ENCODE measurements around the gene LRTM2.

LRTM2 gene

GRCh38 chr12:1820191-1820895 is at the start of gene LRTM2:
Gene LRTM2, plus strand, starts transcription at chr12:1820565. Its CDS starts 7,584 bp downstream, at chr12:1828149.
- no peak for DNase-seq (ENCODE audit: low read depth)

DNA sequence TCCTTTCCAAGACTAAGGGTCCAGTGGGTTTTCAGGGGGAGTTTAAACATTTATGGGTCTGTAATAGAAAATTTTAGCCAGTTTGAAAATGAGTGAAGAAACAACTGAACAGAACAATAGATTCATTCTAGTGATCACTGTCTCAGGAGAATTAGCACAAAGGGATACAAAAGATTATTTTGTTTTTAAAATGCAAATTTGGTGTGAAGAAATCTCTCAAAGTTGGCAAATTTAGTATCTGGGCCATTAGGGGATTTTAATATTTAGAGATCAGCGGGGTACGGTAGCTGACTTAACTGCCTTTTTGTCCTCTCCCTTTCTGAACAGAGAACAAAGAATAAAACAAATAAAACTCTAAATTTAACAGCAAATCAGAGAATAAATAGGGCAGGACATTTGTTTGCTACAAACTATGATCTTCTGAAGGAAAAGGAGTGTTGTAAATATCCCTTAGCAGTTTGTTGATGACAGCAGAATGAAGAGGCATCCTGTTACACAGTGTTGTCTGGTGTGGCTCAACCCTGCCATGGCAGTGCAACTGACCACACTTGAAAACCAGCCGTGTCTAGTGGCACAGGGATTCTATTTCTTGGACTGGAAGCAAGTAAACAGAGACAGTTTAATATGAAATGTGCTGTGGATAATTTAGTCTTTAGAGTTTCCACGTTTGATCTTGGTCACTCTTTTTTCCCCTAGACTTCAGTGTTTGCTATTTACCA is 46.3 kb upstream of the LRTM2 start:
- DNase-seq (ENCODE audit: low read depth), result no peak

DNA sequence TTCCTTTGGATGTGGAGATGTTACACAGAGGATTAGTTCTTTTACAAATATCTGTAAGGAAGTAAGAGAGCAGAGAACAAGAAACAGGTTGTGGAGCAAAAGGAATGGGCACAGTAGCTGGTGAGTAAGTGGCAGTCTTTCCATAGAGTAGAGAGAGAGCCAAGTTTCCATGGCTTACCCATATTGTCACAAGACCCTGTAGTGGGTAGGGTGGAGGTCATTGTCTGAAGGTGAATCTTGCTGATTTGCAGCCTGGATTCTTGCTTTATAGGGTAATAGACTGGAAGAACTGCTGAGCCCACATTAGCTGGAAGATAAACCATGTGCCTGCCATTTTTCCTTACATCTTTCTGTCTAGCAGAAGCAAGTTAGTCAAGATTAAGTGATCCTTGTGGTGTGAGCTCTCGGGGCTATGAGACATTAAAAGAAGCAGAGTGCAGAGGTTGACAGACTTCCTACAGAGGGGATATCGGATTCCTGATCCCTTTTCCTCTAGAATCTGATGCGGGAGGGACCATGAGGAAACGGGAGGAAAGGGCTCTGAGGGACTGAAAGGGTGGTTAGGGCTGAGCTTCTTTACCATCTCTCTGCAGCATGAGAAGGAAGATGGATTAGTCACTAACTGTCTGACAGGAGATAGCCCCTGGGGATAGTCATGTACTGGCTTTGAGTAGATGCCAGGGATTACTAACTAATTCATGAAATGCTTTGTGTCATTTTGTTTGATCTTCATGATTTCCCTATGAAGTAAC is 44.0 kb upstream of the LRTM2 start:
- no peak for DNase-seq (ENCODE audit: low read depth)

- no peak for DNase-seq (ENCODE audit: low read depth)
Measured at GRCh38 chr12:1777798-1778197, 42.6 kb upstream of the LRTM2 start.

- DNase-seq (ENCODE audit: low read depth), result no peak
Measured at GRCh38 chr12:1778911-1779310, 41.5 kb upstream of the LRTM2 start.

- no peak for DNase-seq (ENCODE audit: low read depth)
Measured at GRCh38 chr12:1779783-1780182, 40.6 kb upstream of the LRTM2 start.

DNA sequence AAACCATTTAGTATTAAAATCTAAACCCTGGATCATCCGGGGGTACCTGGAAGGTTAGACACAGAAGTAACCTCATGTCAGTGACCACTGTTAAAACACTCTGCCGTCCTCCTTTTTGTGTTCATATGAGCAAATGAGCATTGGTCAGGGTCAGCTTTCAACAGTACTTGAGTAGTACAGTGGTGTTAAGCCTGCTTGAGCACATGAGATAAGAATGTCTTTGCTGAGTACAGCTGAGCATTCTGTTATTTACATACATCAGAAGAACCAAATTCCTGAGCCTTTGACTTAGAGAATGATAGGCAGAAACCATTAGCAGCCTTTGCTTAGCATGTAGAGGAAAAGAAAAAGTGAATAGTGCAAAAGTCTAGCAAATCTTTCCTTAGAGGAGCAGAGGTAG is 38.6 kb upstream of the LRTM2 start:
- DNase-seq (ENCODE audit: low read depth), result no peak

GRCh38 chr12:1782215-1782614 is 38.1 kb upstream of the LRTM2 start:
- DNase-seq (ENCODE audit: low read depth), result no peak

- no peak for DNase-seq (ENCODE audit: low read depth)
Measured at GRCh38 chr12:1787714-1788113, 32.7 kb upstream of the LRTM2 start.

DNA sequence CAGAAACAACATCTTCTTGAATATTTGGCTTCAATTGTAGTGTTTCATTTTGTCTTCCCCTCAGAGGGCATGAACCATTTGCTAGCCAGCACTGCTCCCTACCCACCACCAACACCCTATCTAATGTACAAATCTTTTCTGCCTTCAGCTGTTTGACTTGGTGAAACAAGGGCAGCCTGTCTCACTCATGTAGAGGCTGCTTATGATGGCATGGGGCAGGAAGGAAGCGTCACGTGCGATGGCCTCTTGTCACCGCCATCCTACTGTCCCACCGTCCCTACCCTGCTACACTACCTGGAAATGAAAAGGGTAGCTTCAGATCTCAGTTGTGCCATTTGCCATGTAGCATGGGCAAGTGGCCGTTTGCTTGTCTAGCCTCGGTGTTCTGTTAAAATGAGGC is 29.9 kb upstream of the LRTM2 start:
- no peak for DNase-seq (ENCODE audit: low read depth)

DNA sequence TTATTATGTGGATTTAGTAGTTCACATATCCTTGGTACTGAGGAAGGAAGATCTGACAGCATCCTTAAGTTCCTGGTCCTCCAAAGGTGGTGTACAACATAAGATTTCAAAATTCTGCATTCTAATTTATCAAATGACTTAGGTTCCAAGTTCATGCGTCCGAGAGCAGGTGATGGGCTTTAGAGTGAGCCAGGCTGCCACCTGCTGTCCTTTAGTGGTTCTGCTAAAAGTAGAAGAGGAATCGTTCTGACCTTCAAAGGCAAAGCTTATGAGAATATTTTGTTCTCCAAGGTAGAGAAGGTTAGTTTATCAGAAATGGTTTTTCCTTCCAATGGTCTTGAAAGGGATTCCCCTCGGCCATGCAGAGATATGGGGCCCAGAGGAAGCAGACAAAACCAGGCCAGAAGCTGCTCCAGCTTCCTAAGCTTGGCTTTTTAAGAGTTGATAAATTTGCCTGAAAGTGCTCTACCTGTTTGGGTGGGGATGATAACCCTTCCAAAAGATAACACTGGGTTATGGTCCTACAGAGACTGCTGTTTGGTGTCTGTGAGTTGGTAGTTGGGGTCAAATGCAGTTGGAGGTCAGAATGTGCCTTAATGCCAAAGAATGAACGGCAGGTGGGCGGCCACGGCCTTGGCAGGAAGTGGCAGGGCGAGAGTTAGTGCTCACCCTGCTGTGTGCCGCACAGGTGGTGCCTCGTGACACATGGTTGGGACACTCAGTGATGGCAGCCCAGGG is 29.1 kb upstream of the LRTM2 start:
- DNase-seq (ENCODE audit: low read depth), result peak; percentile 59

DNA sequence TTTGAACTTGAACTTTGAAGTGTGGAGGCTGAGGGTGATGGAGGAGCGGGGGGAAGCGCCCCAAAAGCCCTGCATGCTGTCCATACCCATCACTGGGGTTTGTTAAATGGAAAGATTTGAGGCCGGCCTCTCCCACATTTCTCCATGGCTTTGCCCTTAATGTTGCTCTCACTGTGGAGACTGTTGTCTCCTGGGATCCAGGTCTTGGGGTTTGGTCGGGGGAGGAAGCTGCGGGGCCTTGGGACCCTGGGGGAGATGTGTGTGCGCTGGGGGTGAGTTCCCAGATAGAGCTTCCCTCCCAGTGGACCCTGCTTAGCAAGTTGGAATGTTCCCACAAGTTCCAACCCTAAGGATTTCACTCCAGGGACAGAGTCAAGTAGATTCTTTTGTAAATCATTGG is 28.0 kb upstream of the LRTM2 start:
- DNase-seq (ENCODE audit: low read depth), result no peak

DNA sequence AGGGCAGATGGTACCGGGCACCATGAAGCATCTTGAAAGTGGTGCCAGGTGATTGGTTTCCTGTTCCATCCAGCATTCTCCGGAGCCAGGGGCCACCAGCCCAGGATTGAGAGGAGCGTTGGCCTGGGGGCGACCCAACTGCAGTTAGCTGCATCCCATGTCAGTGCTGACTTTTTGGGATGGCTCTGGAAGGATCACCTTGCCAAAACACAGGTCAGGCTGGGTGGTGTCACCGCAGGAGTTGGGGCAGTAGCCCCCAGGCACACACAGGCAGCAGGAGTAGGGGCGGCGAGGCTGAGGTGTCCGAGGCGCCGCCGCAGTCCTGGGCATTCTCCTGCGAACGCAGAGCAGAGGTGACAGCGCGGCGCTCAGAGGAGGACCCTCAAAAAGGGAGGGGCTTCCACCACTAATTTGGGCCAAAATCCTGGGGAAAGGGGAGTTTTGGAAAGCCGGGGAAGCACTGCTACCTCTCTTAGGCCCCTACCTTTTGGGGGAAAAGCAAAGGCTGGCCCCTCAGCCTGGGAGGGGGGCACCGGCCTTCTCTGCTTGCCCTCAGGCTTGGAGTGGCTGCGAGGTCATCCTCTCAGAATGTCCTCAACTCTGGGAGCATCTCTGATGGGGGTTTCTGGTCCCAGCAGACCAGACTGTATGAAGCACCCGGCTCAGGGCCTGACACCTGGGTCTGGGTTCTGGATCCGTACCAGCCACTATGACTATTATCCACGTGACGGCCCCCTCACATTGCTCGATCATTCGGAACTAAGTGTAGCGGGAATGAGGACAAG is 26.7 kb upstream of the LRTM2 start:
- no peak for DNase-seq (ENCODE audit: low read depth)

DNA sequence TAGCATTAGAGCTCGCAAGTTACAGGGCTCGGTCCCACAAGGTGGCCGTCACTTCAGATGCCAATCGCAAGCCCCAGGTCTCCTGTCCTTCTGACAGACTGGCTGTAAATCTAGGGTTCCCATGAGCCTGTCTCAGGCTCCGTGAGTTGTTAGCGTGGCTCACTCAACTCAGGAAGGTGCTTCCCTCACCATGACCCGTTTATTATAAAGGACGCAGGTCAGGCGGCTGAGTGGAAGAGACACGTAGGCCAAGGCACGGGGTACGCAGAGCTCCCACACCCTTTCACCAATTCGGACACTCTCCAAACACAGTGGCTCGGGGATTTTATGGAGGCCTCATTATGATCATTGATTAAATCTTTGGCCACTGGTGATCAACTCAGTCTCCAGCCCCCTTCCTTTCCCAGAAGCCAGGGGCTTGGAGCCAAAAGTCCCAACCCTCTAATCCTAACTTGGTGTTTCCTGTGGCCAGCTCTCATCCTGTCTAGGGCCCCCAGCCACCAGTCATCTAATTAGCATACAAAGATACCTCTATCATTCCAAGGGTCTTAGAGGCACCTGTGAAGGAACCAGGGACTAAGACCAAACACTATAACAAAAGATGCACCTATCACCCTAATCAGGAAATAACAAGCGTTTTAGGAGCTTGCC is 25.8 kb upstream of the LRTM2 start:
- DNase-seq (ENCODE audit: low read depth), result no peak

GRCh38 chr12:1795221-1795784 is 25.1 kb upstream of the LRTM2 start:
- DNase-seq (ENCODE audit: low read depth), result no peak

DNA sequence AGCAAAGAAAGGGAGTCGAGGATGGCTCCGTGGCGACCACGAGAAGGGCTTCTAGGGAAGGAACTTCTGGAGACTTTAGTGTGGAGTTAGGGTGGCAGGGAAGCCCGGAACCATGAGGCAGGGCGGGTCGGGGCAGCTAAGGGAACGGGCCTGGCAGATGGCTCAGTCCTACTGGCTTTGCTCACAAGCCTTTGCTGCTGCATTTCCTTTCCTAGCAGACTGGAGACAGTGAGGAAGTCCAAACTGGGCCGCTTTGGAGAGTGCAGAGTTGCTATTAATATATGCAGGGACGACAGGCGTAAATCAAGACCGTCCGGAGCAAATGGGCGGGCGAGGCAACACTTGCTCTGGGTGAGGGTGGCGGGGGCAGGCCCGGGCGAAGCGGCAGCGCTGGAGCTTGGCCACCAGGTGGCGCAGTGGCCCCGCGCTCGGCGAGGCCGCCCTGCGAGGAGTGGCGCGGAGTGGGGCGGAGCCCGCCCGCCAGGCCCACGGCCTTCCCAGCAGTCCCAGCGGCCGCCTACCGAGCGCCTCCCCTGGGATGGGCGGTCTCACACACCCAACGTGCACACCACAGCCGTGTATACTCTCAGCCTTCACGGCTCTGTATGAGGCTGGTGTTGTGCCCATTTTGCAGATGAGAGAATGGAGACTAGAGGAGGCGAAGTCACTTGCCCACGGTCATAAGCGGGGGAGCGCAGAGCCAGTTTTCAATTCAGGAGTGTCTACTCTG is 24.4 kb upstream of the LRTM2 start:
- DNase-seq (ENCODE audit: low read depth), result peak; percentile 86

DNA sequence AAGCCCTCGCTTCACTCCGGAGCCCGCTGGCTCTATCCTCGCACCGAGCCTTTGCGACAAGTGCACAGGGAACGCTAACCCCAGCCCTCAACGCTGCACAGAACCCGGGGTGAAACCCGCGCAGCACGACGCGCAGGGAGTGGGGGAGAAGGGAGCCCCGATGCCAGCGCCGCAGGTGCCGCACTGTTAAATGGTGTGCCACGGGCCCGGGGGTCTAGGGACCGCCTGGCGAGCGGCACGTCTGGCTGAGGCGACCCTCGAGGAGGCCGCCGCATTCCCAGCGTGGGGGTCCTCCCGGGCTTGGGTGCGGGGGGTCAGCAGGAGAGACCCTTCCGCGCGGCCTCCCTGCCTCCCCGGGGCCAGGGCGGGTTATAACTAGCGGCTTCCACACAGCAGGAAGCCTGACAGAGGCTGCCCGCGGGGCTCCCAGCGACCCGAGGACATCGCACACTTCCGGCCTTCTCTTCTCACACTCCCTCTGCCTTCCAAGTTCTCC is 23.8 kb upstream of the LRTM2 start:
- peak; percentile 17 for DNase-seq (ENCODE audit: low read depth)

GRCh38 chr12:1797011-1797901 is 23.1 kb upstream of the LRTM2 start:
- DNase-seq (ENCODE audit: low read depth), result no peak

Data from stimulated activated CD8-positive, alpha-beta memory T cell treated with anti-CD3 and anti-CD28 coated beads, Interleukin-12 subunit alpha, Interleukin-12 subunit beta, amount 100 ng/mL, for 1 hour (primary cell).